B cell (primary cell): ENCODE data around the gene PKMYT1. TPM values are rescaled to one million over a fixed set of nuclear protein-coding genes. Genes with fewer than 3 reads are reported as not detected.

Source experiments
- ATAC-seq: fragments of 200-7000 bp; cut with Tn5 transposase; one replicate; pipeline ENCODE4 v1.10.0; 2021; ENCODE audit warnings: low read depth, mild to moderate bottlenecking, moderate number of reproducible peaks, moderate library complexity
- CTCF ChIA-PET: fragments of 350-600 bp; sonication (Branson Sonifier 250); formaldehyde crosslinking; loops from one replicate; lab custom pipeline; 2021; ENCODE audit warnings: antibody characterized with exemption, inconsistent platforms; lab: Charles Lee
- POLR2A ChIA-PET: fragments of 350-600 bp; sonication (Branson Sonifier 250); formaldehyde crosslinking; loops from one replicate; lab custom pipeline; 2021; ENCODE audit warnings: antibody characterized with exemption; lab: Charles Lee
- DNase-seq: peaks from one replicate; pipeline ENCODE4 v3.0.0; 2013
- H2AFZ ChIP-seq: 2 replicates; pipeline ENCODE4 v1.6.1; 2012; ENCODE audit warnings: mild to moderate bottlenecking, low read depth, low read length; ENCODE audit not compliant: insufficient read depth, poor library complexity, severe bottlenecking
- H3K27ac ChIP-seq, 2 donors: 1 replicate in 1 of 2; 2 replicates in 1 of 2; pipeline ENCODE4 v1.5.1; 2012 to 2013; ENCODE audit warnings: low read length in 2 of 2, mild to moderate bottlenecking in 2 of 2, moderate library complexity in 1 of 2
- H3K27me3 ChIP-seq, 4 experiments: fragments of 200-600 bp in 1 of 4; sonication (generic) in 1 of 4; replicated peaks in 1 of 4; 1 replicate in 2 of 4; 2 replicates in 2 of 4; pipeline versions ENCODE4 v1.6.1 to v1.7.0; 2013 to 2016; ENCODE audit warnings: low read length in 3 of 4, mild to moderate bottlenecking in 2 of 4, mixed read lengths in 1 of 4, moderate library complexity in 1 of 4; ENCODE audit not compliant: insufficient read depth in 4 of 4, control insufficient read depth in 3 of 4; ENCODE audit errors: control extremely low read depth in 1 of 4
- H3K36me3 ChIP-seq, 2 experiments: replicated peaks in 1 of 2; 1 replicate in 1 of 2; 2 replicates in 1 of 2; pipeline versions ENCODE4 v1.6.1 to v1.7.1; 2013; ENCODE audit warnings: low read length in 1 of 2; ENCODE audit not compliant: insufficient read depth in 2 of 2, control insufficient read depth in 1 of 2; ENCODE audit errors: control extremely low read depth in 1 of 2, extremely low read depth in 1 of 2
- H3K4me1 ChIP-seq, 2 donors: fragments of 200-600 bp in 1 of 2; sonication (generic) in 1 of 2; 1 replicate in 1 of 2; 2 replicates in 1 of 2; pipeline versions ENCODE4 v1.5.1 to v1.6.1; 2013 to 2017; ENCODE audit warnings: low read length in 2 of 2; ENCODE audit not compliant: control insufficient read depth in 2 of 2, insufficient read depth in 2 of 2
- H3K4me2 ChIP-seq: replicated peaks from 2 replicates; pipeline ENCODE3; 2012; ENCODE audit warnings: mild to moderate bottlenecking, low read depth, low read length; ENCODE audit not compliant: poor library complexity, severe bottlenecking
- H3K4me3 ChIP-seq, 5 experiments: fragments of 200-600 bp in 1 of 5; sonication (generic) in 1 of 5; 1 replicate in 3 of 5; 2 replicates in 2 of 5; pipeline versions ENCODE4 v1.5.1 to v1.7.0; 2011 to 2016; ENCODE audit warnings: low read length in 4 of 5, mild to moderate bottlenecking in 4 of 5, low read depth in 2 of 5, control low read depth in 1 of 5, moderate library complexity in 1 of 5; ENCODE audit not compliant: insufficient read depth in 1 of 5; ENCODE audit errors: control extremely low read depth in 1 of 5, extremely low read depth in 1 of 5
- H3K79me2 ChIP-seq: fragments of 200-600 bp; sonication (generic); one replicate; pipeline ENCODE4 v1.6.0; 2016; ENCODE audit warnings: low read length; ENCODE audit not compliant: control insufficient read depth, insufficient read depth
- H3K9ac ChIP-seq: fragments of 200-600 bp; sonication (generic); 2 replicates; pipeline ENCODE4 v1.6.1; 2017; ENCODE audit warnings: mild to moderate bottlenecking, low read length, moderate library complexity
- H3K9me3 ChIP-seq, 3 donors: one replicate each; pipeline versions ENCODE4 v1.6.1 to v1.7.1; 2013; ENCODE audit warnings: low read length in 2 of 3; ENCODE audit not compliant: control insufficient read depth in 2 of 3, insufficient read depth in 1 of 3; ENCODE audit errors: control extremely low read depth in 1 of 3
- H4K20me1 ChIP-seq: 2 replicates; pipeline ENCODE4 v1.6.0; 2012; ENCODE audit warnings: mild to moderate bottlenecking, low read length; ENCODE audit not compliant: insufficient read depth, control insufficient read depth, poor library complexity, severe bottlenecking
- H3K27ac Mint-ChIP-seq: one replicate; pipeline ENCODE4 v1.8.0; 2021; ENCODE audit warnings: mixed read lengths
- H3K27me3 Mint-ChIP-seq: one replicate; pipeline ENCODE4 v1.8.0; 2021; ENCODE audit warnings: mixed read lengths
- H3K4me1 Mint-ChIP-seq: one replicate; pipeline ENCODE4 v1.8.0; 2021; ENCODE audit warnings: mixed read lengths
- H3K4me3 Mint-ChIP-seq: one replicate; pipeline ENCODE4 v1.8.0; 2021; ENCODE audit warnings: mixed read lengths
- H3K9me3 Mint-ChIP-seq: one replicate; pipeline ENCODE4 v1.8.0; 2022; ENCODE audit warnings: mixed read lengths; ENCODE audit not compliant: insufficient read depth
- EZH2 ChIP-seq: IDR thresholded peaks from 2 replicates; pipeline ENCODE4 v1.6.1; 2012; ENCODE audit warnings: borderline replicate concordance, low read depth, mild to moderate bottlenecking, moderate library complexity, low read length; ENCODE audit not compliant: insufficient read depth, poor library complexity, severe bottlenecking
- WGBS: methylation state at CpG from one replicate; pipeline ENCODE4 v1.1.5; 2013; ENCODE audit warnings: missing lambda C conversion rate; ENCODE audit not compliant: insufficient coverage; 5-methylcytosine and 5-hydroxymethylcytosine counted together
- intact Hi-C: fragments of 100-400 bp; cut with micrococcal nuclease; formaldehyde crosslinking; loops from one replicate; pipeline ENCODE4 v1.10.0; 2022
- polyA plus RNA-seq: library from polyadenylated mRNA; depleted of rRNA; stranded (reverse); fragments of >200 nt; gene quantifications from 2 replicates; pipeline ENCODE4 v1.2.3, GENCODE V29; 2012
- total RNA-seq, 2 donors: library from RNA; stranded (reverse); fragments of 120-200 nt in 1 of 2; gene quantifications; 1 replicate in 1 of 2; 2 replicates in 1 of 2; pipeline versions ENCODE4 v1.2.3 to v1.2.4, GENCODE V29; 2013 to 2022
- TF ChIP-seq, protein P1 (sequence below): fragments of 200-600 bp; IDR thresholded peaks from one replicate; pipeline ENCODE4 v1.8.0; 2022; ENCODE audit warnings: antibody characterized with exemption, mild to moderate bottlenecking

Gene PKMYT1
- total and polyA plus RNA-seq, 2 donors (not counting 1 experiment from before 2014, with no cell fraction given) = 0.67 to 2.6 TPM

DNA sequence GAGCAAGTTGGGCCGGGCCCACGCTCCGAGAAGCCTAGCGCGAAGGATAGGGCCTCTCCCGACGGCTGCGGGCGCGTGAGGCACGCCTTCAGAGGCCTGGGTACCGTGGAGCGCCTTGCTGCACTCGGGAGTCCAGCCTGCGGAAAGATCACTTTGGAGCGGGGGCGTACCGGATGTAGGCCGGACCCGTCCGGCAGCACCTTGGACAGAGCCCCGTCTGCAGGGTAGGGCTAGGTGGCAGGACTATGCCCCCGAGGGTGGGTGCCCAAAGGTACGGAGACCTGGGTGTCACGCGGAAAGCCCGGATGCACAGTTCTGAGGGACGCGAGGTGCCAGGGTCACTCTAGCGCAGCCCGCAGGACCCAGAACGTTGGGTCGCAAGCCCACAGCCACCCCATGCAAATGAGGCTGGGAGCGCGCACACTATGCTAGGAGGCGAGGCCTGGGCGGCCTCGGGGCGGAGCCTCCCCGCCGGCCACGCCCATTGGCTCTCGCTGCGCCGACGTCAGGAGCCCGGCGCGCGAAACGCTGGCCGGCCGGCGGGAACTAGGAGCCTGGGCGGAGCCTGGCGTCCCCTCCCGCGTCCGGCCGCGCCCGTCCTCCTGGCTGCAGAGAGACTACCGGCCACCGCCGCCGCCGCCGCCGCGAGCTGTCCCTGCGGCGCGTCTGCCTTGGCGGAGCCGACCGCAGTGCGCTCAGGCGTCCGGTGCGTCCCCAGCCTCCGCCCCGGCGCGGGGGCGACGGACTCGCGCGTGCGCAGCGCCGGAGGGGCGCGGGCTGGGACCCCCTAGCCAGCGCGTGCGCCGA, 11.3 kb downstream of the PKMYT1 start, which contains the start of gene PAQR4:
Gene PAQR4 (plus strand): TSS at position 611 of the 807 bp plus-strand sequence. CDS start 327 bp downstream, outside the sequence.
- WGBS = 2% methylated on average over 98 of the region's 98 CpGs
- Histone ChIP-seq H3K4me2 (peak within 1 kb of the TSS; percentile 99), H3K4me3 (peak within 1 kb of the TSS; percentile 31 to 64 (median 58)), H4K20me1 (peaks cover 24% of the 10 kb centered on the region), H3K9ac (peak within 1 kb of the TSS; percentile 73), H3K36me3 (no peaks in the 10 kb centered on the region), H3K27ac (no peak within 1 kb of the TSS), H3K79me2 (no peaks in the 10 kb centered on the region), H2AFZ (peak within 1 kb of the TSS; percentile 67), H3K4me1 (peaks cover 53 to 56% of the 10 kb centered on the region in 2 donors), H3K9me3 (peaks cover 0 to 25% (median 0%) of the 10 kb centered on the region in 3 donors), H3K27me3 (peaks cover 0 to 51% (median 14%) of the 10 kb centered on the region in 4 experiments)
- Mint-ChIP-seq H3K4me1 (peaks cover 24% of the 10 kb centered on the region), H3K4me3 (peak within 1 kb of the TSS; percentile 87), H3K27me3 (peaks cover 16% of the 10 kb centered on the region), H3K27ac (peak within 1 kb of the TSS; percentile 73), H3K9me3 (no peaks in the 10 kb centered on the region)
- intact Hi-C loops = loop anchor here (1.0 to 5.0 kb wide), 3 partner anchors 11 to 58 kb away; partner anchors contain the start of genes FLYWCH1, HCFC1R1, PKMYT1 and THOC6
- ATAC-seq = peak; percentile 81
- ChIA-PET CTCF (interaction anchor here (1.7 kb wide), 1 partner anchor 42 kb away, joined by 3 read pairs; no protein-coding TSS in a partner anchor), POLR2A (no interaction called here)
- TF ChIP-seq, protein P1, sequence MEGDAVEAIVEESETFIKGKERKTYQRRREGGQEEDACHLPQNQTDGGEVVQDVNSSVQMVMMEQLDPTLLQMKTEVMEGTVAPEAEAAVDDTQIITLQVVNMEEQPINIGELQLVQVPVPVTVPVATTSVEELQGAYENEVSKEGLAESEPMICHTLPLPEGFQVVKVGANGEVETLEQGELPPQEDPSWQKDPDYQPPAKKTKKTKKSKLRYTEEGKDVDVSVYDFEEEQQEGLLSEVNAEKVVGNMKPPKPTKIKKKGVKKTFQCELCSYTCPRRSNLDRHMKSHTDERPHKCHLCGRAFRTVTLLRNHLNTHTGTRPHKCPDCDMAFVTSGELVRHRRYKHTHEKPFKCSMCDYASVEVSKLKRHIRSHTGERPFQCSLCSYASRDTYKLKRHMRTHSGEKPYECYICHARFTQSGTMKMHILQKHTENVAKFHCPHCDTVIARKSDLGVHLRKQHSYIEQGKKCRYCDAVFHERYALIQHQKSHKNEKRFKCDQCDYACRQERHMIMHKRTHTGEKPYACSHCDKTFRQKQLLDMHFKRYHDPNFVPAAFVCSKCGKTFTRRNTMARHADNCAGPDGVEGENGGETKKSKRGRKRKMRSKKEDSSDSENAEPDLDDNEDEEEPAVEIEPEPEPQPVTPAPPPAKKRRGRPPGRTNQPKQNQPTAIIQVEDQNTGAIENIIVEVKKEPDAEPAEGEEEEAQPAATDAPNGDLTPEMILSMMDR = no peak
- peak; percentile 92 for DNase-seq

DNA sequence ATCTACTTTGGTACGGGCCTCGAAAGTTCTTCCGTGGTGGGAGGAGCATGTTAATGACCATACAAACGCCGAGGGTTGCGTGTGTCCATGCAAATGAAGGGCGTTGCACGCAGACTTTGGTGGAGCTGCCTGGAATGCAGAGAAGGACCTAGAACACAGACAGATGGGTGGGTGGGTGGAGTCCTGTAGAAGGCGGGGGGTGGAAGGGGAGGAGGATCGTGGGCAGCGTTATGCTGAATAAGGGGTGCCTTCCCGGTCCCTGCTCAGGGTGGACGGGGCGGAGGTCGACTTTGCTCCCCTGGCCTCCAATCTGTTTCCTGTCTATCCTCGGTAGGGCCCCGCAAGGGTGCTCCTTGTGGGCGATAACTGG, 11.9 kb downstream of the PKMYT1 start:
- Histone ChIP-seq H3K9me3 (peaks cover 0 to 25% (median 0%) of the 10 kb centered on the region in 3 donors), H4K20me1 (peaks cover 24% of the 10 kb centered on the region), H3K27me3 (peaks cover 0 to 54% (median 17%) of the 10 kb centered on the region in 4 experiments), H3K36me3 (no peaks in the 10 kb centered on the region), H2AFZ (no peak overlapping the region), H3K27ac (no peak overlapping the region), H3K4me2 (peak overlapping the region; percentile 99), H3K4me3 (peak overlapping the region in 4 of 5 experiments; percentile 39 to 64 (median 60)), H3K9ac (peak overlapping the region; percentile 73), H3K79me2 (no peaks in the 10 kb centered on the region), H3K4me1 (peaks cover 58 to 61% of the 10 kb centered on the region in 2 donors)
- peak overlapping the region; percentile 87 for H3K4me3 Mint-ChIP-seq
- intact Hi-C loops = loop anchor here (2.0 to 5.0 kb wide), 2 partner anchors 54 to 58 kb away; partner anchors contain the start of genes FLYWCH1, HCFC1R1, THOC6 and TNFRSF12A
- H3K27me3 Mint-ChIP-seq = peaks cover 16% of the 10 kb centered on the region
- TF ChIP-seq EZH2 = no peak
- TF ChIP-seq, protein P1 = no peak
- no peaks in the 10 kb centered on the region for H3K9me3 Mint-ChIP-seq
- peak overlapping the region; percentile 73 for H3K27ac Mint-ChIP-seq
- peaks cover 28% of the 10 kb centered on the region for H3K4me1 Mint-ChIP-seq
- POLR2A ChIA-PET = interaction anchor here (2.0 kb wide), 1 partner anchor 12 kb away, joined by 10 read pairs; the partner anchor contains the start of gene PKMYT1
- no peak for ATAC-seq
- CTCF ChIA-PET = interaction anchor here (1.7 to 2.3 kb wide), 2 partner anchors 14 to 41 kb away, joined by 3 to 7 read pairs; no protein-coding TSS in a partner anchor
- 17% methylated on average over 18 of the region's 18 CpGs for WGBS
- no peak for DNase-seq
